PC-9 (cell line): Measurements from ENCODE around the gene GAL3ST2. TPM values are rescaled to one million over a fixed set of nuclear protein-coding genes. Genes with fewer than 3 reads are reported as not detected.

Source experiments
- BruUV-seq: library from RNA; stranded (reverse); fragments of 400-500 nt; replicated peaks from 2 replicates; lab custom pipeline; 2021; lab: Mats Ljungman, UMichigan
- CTCF ChIA-PET: fragments of 300-600 bp; sonication (Branson Sonifier 250); formaldehyde crosslinking; loops from one replicate; lab custom pipeline; 2022; ENCODE audit warnings: antibody characterized with exemption; lab: Charles Lee
- POLR2A ChIA-PET: fragments of 300-600 bp; sonication (Branson Sonifier 250); formaldehyde crosslinking; loops from one replicate; lab custom pipeline; 2022; ENCODE audit warnings: antibody characterized with exemption; ENCODE audit not compliant: unreplicated experiment; lab: Charles Lee
- DNase-seq, 2 experiments: peaks; one replicate each; pipeline versions ENCODE4 v3.0.0 to v3.0.0-alpha.2; 2015 to 2022; ENCODE audit warnings: mixed read lengths in 1 of 2
- H2AFZ ChIP-seq: fragments of 200-600 bp; sonication (generic); 2 replicates; pipeline ENCODE4 v1.8.1; 2017; ENCODE audit warnings: antibody characterized with exemption
- H3F3A ChIP-seq: fragments of 200-600 bp; sonication (generic); 2 replicates; pipeline ENCODE4 v1.8.1; 2017; ENCODE audit warnings: antibody characterized with exemption, mild to moderate bottlenecking, low read depth; ENCODE audit not compliant: insufficient read depth
- H3K27ac ChIP-seq: fragments of 200-600 bp; sonication (generic); 2 replicates; pipeline ENCODE4 v1.6.1; 2016; ENCODE audit warnings: mixed run types
- H3K27me3 ChIP-seq: fragments of 200-600 bp; sonication (generic); 2 replicates; pipeline ENCODE4 v1.6.1; 2016; ENCODE audit warnings: low read depth, mixed run types; ENCODE audit not compliant: insufficient read depth
- H3K36me3 ChIP-seq: fragments of 200-600 bp; sonication (generic); 2 replicates; pipeline ENCODE4 v1.6.1; 2016; ENCODE audit warnings: low read depth, mixed run types
- H3K4me1 ChIP-seq: fragments of 200-600 bp; sonication (generic); replicated peaks from 2 replicates; pipeline ENCODE4 v1.6.1; 2016; ENCODE audit warnings: mixed run types; ENCODE audit not compliant: insufficient read depth
- H3K4me2 ChIP-seq: fragments of 200-600 bp; sonication (generic); 2 replicates; pipeline ENCODE4 v1.6.1; 2017; ENCODE audit warnings: mixed run types
- H3K4me3 ChIP-seq: fragments of 200-600 bp; sonication (generic); 2 replicates; pipeline ENCODE4 v1.6.1; 2016; ENCODE audit warnings: mixed run types
- H3K79me2 ChIP-seq: fragments of 200-600 bp; sonication (generic); 2 replicates; pipeline ENCODE4 v1.6.1; 2017; ENCODE audit warnings: low read depth, mixed run types
- H3K9me2 ChIP-seq: fragments of 200-600 bp; sonication (generic); 2 replicates; pipeline ENCODE4 v1.8.1; 2017; ENCODE audit warnings: mild to moderate bottlenecking; ENCODE audit not compliant: insufficient read depth
- H3K9me3 ChIP-seq: fragments of 200-600 bp; sonication (generic); 2 replicates; pipeline ENCODE4 v1.8.1; 2016; ENCODE audit warnings: low read depth; ENCODE audit not compliant: insufficient read depth
- H4K20me1 ChIP-seq: fragments of 200-600 bp; sonication (generic); 2 replicates; pipeline ENCODE4 v1.8.1; 2017; ENCODE audit not compliant: insufficient read depth
- CTCF ChIP-seq: fragments of 200-600 bp; sonication (generic); conservative IDR thresholded peaks from 2 replicates; pipeline ENCODE4 v1.6.1; 2017; ENCODE audit warnings: mixed run types, antibody characterized with exemption, mild to moderate bottlenecking, moderate library complexity
- EZH2 ChIP-seq: fragments of 200-600 bp; sonication (generic); IDR thresholded peaks from 2 replicates; pipeline ENCODE4 v1.8.0; 2017; ENCODE audit warnings: antibody characterized with exemption, low read depth
- intact Hi-C: fragments of 100-400 bp; cut with micrococcal nuclease; formaldehyde crosslinking; loops from one replicate; pipeline ENCODE4 v1.10.0; 2022; ENCODE audit not compliant: unreplicated experiment
- total RNA-seq: library from RNA; stranded (reverse); gene quantifications from 2 replicates; pipeline ENCODE4 v1.2.3, GENCODE V29; 2021

Gene GAL3ST2
- total RNA-seq, 1 experiment from 2014 or later, result 3.9 TPM

GRCh38 chr2:241793385-241793784 is 16.8 kb downstream of the GAL3ST2 start:
- CTCF ChIA-PET, result no interaction called here
- Histone ChIP-seq H3K4me1 (peaks cover 8% of the 10 kb centered on the region), H3K4me2 (no peak overlapping the region), H3K36me3 (no peaks in the 10 kb centered on the region), H3K27me3 (0 out of 2 replicates have a peak, but pooled peaks cover 9% of the 10 kb centered on the region), H2AFZ (no peak overlapping the region), H3F3A (0 out of 2 replicates have a peak, but pooled peaks cover 8% of the 10 kb centered on the region), H3K9me3 (no peaks in the 10 kb centered on the region), H3K4me3 (no peak overlapping the region), H3K9me2 (no peaks in the 10 kb centered on the region), H4K20me1 (no peaks in the 10 kb centered on the region; the same call in 1 of the 2 replicates), H3K79me2 (no peaks in the 10 kb centered on the region), H3K27ac (no peak overlapping the region)
- BruUV-seq, result no TSS peak
- no peak for TF ChIP-seq EZH2
- no peak for TF ChIP-seq CTCF
- no peak for DNase-seq
- intact Hi-C loops, result no loop called here
- POLR2A ChIA-PET, result no interaction called here

GRCh38 chr2:241794250-241794823 is 17.7 kb downstream of the GAL3ST2 start:
- POLR2A ChIA-PET, result no interaction called here

More at GRCh38 chr2:241794250-241794823, 17.7 kb downstream of the GAL3ST2 start:
- DNase-seq, result no peak
- no peak overlapping the region for H2AFZ ChIP-seq
- 0 out of 2 replicates have a peak, but pooled peaks cover 9% of the 10 kb centered on the region for H3K27me3 ChIP-seq
- 0 out of 2 replicates have a peak, but pooled peaks cover 8% of the 10 kb centered on the region for H3F3A ChIP-seq
- TF ChIP-seq EZH2 (no peak), CTCF (no peak)
- no peaks in the 10 kb centered on the region for H3K9me2 ChIP-seq
- CTCF ChIA-PET, result no interaction called here
- no peaks in the 10 kb centered on the region for H3K36me3 ChIP-seq
- H3K4me2 ChIP-seq, result no peak overlapping the region
- H3K27ac ChIP-seq, result no peak overlapping the region
- no peaks in the 10 kb centered on the region for H3K9me3 ChIP-seq
- intact Hi-C loops, result no loop called here
- H4K20me1 ChIP-seq, result no peaks in the 10 kb centered on the region; the same call in 1 of the 2 replicates
- H3K79me2 ChIP-seq, result no peaks in the 10 kb centered on the region
- peaks cover 8% of the 10 kb centered on the region for H3K4me1 ChIP-seq
- H3K4me3 ChIP-seq, result no peak overlapping the region
- no TSS peak for BruUV-seq
